GM21360 (cell line): ENCODE data around the gene ZBTB4.

Experiments
- ATAC-seq: cut with Tn5 transposase; IDR thresholded peaks from one replicate; pipeline ENCODE4 v1.9.1; 2021; ENCODE audit warnings: mild to moderate bottlenecking, moderate library complexity; ENCODE audit not compliant: unreplicated experiment

ZBTB4 gene

DNA sequence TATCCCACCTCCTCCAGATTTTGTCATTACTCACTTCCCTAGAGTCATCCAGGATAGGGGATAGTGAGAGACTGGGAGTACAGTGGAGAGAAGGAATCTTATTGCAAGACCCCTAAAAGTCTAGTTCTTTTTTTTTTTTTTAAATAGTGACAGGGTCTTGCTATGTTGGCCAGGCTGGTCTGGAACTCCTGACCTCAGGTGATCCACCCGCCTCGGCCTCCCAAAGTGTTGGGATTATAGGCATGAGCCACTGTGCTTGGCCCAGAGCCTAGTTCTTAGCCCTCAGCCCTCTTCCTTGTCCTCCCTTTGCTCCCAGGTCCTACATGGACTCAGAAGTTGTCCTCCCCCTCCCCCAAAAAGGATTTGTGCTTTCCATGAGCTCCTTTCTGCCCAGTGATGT is 37.3 kb downstream of the ZBTB4 start:
- ATAC-seq: no peak

DNA sequence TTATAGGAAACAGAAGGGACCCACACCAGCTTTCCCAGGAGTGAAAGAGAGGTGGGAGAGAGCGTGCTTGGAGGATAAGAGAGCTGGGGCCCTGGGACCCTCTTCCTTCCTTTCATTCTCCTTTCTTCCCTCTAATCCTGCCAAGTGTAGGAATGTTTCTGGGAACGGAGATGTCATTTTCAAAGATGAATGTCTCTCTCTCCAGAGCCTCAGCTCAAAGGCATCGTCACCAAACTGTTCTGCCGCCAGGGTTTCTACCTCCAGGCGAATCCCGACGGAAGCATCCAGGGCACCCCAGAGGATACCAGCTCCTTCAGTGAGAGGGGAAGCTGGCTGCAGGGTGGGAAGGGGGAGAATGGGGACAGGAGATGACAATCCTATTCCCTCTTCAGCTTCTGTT is 38.2 kb downstream of the ZBTB4 start:
- ATAC-seq: no peak

- no peak for ATAC-seq
These were observed 38.6 kb downstream of the ZBTB4 start for GRCh38 chr17:7440834-7441195.

GRCh38 chr17:7440113-7440833 is 39.2 kb downstream of the ZBTB4 start:
- no peak for ATAC-seq

- ATAC-seq: no peak
These were observed 39.8 kb downstream of the ZBTB4 start, which contains the start of gene FGF11 for GRCh38 chr17:7439462-7440112. FGF11 (plus strand) TSS chr17:7439512; CDS start chr17:7439621, 109 bp downstream.

DNA sequence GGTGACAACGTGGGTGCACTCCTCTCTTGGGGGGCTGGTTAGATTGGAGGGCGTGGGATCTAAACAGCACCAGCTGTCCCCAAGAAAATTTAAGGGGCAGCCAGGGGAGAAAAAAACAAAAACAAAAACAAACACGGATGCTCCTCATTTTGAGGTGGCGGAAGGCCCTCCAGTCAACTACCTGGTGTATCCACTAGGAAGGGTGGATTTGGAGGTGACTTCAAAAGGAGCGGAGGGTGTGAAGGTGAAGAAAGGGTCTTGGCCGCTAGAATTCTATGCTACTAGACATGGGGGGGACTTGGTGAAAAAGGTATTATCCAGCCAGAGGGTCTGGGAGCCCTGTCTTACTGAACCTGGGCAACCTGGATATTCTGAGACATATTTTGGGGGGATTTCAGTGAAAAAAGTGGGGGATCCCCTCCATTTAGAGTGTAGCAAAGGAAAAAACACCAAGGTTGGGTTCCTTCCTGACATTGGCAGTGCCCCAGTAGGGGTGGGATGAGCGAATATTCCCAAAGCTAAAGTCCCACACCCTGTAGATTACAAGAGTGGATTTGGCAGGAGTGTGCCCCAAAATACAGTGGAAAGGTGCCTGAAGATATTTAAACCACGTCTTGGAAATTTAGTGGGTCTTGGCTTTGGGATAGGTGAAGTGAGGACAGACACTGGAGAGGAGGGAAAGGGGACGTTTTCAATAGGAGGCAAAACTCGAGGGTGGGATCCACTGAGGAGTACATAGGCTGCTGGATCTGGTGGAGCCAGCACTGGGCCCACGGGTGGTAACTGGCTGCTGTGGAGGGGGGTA is 40.6 kb downstream of the ZBTB4 start:
- no peak for ATAC-seq

- ATAC-seq: no peak
These were observed 41.3 kb downstream of the ZBTB4 start for GRCh38 chr17:7437950-7438614.

GRCh38 chr17:7437369-7437863 is 42.0 kb downstream of the ZBTB4 start:
- ATAC-seq: no peak

DNA sequence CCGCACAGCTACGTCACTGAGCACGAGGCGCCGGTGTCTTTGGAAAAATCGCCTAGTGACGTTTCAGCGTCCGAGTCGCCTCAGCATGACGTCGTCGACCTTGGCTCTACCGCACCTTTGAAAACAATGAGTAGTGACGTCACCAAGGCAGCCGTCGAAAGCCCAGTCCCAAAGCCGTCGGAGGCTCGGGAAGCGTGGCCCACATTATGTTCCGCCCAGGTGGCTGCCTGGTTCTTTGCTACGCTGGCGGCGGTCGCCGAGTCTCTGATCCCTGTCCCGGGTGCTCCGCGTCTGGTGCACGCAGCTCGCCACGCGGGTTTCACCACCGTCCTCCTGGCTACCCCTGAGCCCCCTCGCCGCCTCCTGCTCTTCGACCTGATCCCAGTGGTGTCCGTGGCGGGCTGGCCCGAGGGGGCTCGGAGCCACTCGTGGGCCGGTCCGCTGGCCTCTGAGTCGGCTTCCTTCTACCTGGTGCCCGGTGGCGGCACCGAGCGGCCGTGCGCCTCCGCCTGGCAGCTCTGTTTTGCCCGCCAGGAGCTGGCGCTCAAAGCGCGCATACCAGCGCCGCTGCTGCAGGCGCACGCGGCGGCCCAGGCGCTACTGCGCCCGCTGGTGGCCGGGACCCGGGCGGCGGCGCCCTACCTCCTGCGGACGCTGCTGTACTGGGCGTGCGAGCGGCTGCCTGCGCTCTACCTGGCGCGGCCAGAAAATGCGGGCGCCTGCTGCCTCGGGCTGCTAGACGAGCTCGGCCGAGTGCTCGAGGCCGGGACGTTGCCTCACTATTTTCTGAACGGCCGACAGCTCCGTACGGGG is 42.7 kb downstream of the ZBTB4 start:
- ATAC-seq: no peak

- no peak for ATAC-seq
These were observed 43.5 kb downstream of the ZBTB4 start for GRCh38 chr17:7435676-7436555.

GRCh38 chr17:7432296-7432695 is 47.1 kb downstream of the ZBTB4 start:
- ATAC-seq: no peak

- no peak for ATAC-seq
These were observed 48.2 kb downstream of the ZBTB4 start for GRCh38 chr17:7431231-7431630.

DNA sequence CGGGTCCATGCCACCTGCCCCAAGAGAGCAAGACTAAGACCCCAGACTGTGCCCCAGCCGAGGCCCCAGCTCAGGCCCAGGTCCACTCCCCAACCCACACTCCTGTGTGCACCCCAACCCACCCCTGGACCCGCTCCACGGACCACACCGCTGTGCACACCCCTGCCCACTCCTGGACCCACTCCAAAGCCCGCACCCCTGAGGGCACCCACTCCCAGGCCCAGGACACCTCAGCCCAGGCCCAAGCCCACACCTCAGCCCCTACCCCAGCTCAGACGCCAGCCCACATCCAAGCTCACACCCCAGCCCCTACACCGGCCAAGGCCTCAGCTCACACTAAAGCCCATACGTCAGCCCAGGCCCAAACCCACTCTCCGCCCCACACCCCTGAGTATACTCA is 49.7 kb downstream of the ZBTB4 start:
- ATAC-seq: no peak

- ATAC-seq: no peak
These were observed 50.9 kb downstream of the ZBTB4 start, which contains the start of gene SPEM3 for GRCh38 chr17:7428557-7428956. SPEM3 (plus strand) TSS chr17:7428857; CDS start chr17:7428903, 46 bp downstream.

DNA sequence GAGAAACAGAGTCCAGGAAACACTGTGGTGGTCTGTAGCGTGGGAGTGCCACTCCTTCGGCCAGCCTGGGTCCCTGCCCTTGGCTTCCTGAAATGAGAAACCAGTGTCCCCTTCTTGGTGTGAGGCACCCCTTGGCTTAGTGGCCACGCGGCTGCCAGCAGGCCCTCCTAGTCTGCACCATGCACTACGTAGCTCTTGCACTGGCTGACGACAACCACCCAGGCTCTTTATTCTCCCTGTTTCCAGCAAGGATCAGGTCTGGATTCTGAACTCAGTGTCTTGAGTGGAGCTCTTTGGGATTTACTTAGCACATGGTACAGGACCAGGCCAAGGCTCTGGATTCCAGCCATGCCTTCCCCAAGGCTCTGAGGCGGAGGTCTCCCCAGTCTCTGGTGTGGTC is 51.9 kb downstream of the ZBTB4 start:
- ATAC-seq: no peak

GRCh38 chr17:7426896-7427489 is 52.4 kb downstream of the ZBTB4 start:
- ATAC-seq: no peak

DNA sequence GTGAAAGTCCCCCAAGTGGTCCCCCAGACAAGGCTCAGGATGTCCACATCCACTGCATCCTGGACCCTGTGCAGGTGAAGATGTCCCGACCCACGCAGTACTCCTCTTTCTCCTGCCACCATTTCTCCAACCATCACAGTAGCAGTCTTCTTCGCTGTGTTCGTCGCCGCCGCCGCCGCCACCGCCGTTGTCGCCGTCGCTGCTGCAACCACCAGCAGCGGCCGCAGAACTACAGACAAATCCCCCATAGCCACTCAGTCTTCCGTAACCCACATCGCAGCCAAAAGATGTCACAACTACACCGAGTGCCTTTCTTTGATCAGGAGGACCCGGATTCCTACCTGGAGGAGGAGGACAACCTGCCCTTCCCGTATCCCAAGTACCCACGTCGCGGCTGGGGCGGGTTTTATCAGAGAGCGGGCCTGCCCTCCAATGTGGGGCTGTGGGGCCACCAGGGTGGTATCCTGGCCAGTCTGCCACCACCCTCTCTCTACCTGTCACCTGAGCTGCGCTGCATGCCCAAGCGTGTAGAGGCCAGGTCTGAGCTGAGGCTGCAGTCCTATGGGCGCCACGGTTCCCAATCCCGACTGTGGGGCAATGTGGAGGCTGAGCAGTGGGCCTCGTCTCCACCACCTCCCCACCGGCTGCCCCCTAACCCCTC is 53.1 kb downstream of the ZBTB4 start:
- no peak for ATAC-seq

DNA sequence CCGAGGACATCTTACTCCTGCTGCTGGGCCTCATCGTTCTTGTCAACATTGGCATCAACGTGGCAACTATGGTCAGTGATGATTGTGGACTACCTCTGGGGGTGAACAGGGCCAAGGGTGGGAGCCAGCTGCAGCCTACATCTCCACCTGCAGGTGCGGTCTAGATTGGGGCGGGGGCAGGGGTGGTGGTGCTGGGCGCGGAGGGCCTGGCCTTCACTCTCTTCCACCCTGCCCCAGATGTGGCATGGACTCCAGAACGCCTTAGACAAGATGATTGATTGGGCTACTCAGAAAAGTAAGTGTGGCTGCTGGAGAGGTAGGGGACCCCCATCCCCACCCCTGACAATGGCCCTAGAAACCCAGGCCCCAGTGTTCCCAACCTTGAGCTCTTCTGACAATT is 53.7 kb downstream of the ZBTB4 start:
- no peak for ATAC-seq
